SK-N-DZ (cell line): ENCODE data around the gene ATG9B.
A peak's percentile ranks its signal among the peaks of the same experiment; 100 is the strongest.
"Not testable (repeated sequence)": the region's sequence is repeated elsewhere in the genome, so short reads cannot be mapped to it uniquely, and the experiment has no call there.

Source experiments
- DNase-seq: peaks from one replicate; pipeline ENCODE4 v3.0.0-alpha.2; 2015; ENCODE audit warnings: low spot score

The ATG9B gene

DNA sequence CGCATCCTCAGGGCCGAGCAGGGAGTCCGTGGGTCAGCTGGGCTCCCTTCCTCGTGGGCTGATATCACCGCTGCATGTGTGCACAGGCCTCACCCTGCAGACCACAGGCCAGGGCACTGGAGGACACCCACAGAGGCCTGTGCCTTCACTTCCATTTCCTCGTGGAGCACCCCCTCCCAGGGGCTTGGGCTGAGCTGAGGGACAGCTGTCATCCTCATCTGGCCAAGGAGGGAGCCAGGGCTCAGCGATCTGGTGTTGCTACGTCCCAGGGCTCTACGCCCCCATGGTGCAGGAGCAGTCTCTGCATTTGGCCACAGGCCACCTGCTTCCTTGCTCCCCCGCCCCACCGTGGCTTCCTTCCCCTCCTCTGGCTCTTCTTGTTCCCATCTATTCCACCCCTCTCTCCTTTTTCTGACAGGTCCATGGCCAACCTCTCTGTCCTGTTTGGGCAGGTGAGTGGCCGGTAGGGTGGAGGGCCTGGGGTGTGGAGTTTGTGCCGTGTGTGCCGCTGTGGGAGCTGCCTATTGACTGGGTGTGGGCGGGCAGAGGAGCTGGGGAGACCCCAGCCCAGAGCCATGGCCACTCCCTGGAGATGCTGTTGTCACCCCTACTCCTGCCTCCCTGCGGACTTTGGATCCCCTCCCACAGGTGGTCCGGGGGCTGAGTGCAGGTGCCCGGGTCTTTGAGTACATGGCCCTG lies 15.7 kb upstream of the ATG9B start:
- DNase-seq: peak; percentile 47

DNA sequence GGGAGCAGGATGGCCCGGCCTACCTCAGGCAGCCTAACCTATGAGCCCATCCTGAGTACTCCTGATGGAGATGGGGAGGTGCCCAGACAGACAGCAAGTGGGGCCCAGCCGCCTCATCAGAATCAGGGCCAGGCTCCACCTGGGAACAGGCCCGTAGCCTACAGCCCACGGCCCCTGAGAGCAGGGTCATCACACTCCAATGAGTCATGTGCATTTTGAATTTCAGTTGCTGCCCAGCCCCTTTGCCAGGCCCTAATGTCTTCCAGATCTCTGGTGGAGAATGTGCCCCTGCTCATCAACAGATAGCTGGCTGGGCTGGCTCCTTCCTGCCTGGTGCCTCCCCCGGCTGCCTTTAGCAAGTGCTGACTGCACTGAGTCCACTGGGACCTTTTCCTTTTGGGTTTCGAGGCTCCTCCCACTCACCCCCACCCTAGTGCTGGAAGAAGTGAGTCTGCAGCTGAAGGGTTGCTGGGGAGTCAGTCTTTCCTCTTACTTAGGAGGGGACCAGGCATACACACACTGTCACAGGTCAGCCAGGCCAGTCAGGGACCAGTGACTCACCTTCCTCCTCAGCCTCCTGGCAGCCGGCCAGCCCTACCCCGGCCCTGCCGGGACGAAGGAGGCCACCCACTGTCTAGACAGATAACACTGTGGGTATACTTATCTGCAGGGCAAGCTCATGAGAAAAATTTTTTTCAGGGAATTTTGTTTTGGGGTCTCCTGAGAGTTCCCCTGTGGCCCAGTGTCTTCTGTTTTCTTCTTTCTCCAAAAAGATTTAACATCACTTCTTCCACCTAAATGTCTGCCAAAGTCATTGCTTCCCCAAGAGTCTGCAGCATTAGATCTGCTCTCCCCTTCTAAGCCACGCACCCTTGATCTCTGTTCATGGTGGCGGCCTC lies 14.9 kb upstream of the ATG9B start:
- peak; percentile 45 for DNase-seq

DNA sequence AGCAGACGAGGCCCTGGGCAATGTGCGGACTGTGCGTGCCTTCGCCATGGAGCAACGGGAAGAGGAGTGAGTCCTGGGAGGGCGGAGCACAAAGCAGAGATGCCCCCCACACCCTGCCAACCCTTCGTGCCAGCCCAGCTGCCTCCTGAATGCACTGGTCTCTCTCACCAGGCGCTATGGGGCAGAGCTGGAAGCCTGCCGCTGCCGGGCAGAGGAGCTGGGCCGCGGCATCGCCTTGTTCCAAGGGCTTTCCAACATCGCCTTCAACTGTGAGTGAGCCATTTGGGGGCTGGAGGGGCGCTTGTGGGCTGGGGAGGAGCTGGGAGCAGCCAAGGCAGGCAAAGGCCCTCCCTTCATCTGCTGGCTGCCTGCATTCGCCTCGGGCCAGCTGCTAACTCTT lies 11.6 kb upstream of the ATG9B start:
- DNase-seq: no peak

DNA sequence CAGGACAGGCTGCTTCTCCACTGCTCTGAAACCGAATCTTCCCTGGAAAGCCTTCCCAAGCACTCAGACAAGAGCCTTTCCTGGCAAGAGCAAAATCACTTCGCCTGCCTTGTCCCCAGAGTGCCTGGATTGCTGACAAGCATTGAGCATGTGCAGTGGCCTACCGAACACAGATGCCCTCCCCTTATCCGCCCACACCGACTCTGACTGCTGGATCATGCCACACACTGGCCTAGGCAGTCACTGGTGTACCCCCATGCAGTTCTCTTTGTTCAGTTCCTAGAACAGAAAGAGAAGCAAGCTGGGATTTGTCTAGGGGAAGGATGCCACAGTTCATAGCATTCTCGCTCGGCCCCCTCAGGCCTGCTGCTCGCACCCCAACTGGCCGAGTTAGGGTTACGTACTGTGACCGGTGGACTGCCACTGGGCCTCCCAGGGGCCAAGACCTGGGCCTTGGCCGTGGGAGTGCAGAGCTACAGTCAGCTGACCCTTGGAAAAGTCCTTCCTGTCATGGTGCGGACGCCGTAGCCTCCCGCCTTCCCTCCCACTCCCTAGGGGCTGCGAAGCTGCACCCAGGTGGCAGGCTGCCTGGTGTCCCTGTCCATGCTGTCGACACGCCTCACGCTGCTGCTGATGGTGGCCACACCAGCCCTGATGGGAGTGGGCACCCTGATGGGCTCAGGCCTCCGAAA lies 10.9 kb upstream of the ATG9B start:
- DNase-seq: no peak

DNA sequence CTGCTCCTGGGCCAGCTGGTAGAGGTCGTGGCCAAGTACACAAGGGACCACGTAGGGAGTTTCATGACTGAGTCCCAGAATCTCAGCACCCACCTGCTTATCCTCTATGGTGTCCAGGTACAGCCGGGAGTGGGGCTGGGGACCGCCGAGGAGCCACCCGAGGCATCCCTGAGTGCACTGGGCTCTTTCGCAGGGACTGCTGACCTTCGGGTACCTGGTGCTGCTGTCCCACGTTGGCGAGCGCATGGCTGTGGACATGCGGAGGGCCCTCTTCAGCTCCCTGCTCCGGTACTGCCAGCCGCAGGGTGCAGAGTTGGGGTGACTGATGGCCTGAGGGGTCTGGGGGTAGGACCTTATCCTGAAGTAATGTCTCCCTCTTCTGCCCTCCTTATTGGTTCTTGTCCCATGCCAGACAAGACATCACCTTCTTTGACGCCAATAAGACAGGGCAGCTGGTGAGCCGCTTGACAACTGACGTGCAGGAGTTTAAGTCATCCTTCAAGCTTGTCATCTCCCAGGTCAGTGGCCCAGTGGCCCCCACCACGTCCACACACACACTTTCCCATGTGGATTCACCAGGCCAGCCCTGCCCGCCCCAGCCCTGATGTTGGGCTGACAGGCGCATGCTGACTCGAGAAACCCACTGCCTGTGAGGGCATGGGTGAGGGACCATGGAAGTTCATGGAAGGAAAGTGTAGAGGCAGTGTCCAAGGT lies 10.2 kb upstream of the ATG9B start:
- DNase-seq: no peak

DNA sequence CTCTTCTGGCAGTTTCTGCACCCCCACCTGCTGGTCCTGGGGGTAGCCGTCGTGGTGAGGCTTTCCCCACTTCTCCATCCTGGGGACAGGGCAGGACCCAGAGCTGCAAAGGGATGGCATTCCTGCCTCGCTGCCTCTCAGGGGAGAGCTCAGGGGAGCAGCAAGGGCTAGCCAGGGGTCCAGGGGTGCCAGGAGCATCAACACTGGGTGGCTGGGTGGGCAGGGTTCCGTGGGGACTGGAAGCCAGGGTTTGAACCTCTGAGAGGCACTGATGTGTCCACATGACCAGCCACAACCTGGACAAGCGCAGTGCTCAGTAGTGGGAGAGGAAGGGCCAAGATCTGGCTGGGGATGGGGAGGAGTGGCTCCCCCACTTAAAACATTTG lies 9.6 kb upstream of the ATG9B start:
- no peak for DNase-seq

DNA sequence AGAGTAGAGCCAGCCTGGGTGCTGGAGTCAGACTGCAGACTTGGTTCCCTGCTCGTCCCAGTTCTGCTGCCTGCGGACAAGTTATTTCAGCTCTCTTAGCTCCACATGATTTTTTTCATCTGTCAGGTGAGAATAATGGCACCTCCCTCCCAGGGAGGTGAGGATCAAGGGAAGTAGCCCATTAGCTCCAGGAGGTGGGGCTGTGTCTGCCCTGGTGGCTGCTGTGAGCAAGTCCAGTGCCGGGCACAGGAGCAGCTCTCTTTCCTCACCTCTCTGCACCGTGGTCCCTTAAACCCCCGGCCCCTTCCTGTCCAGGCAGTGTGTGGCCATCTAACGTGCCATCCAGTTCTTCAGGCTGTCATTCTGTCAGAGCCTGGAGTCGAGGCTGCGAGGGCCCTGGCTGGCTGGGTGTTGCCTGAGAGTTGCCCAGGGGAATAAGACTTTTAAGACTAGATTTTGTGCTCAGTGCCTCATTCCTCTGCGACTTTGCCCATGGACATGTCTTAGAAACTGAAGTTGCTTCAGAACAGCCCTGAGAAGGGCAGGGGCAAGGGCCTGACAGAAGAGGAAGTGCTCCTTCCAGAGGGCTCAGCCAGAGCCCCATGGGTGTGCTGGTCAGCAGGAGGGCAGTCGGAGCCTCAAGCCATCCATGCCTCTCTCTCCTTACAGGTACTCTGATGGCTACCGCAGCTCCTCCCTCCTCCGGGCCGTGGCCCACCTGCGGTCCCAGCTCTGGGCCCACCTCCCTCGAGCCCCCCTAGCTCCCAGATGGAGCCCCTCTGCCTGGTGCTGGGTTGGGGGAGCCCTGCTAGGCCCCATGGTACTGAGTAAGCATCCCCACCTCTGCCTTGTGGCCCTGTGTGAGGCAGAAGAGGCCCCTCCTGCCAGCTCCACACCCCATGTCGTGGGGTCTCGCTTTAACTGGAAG lies 8.9 kb upstream of the ATG9B start:
- DNase-seq: no peak

DNA sequence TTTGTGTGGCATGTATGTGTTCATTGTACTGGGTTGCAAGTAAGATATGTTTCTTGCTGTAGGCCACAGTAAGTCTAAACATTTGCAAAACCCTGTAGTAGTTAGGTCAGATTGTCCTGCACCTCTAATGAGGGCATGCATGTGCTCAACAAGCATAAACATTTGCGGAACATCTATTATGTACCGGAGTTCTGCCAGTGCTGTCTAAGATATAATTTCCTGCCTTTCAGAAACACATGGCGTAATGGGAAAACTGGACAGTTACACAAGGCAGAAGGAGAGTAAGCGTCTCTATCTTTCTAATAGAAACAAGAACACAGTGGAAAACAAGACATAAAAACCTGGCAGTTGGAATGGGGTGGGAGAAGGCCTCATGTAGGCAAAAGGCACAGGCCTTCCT lies 6.7 kb upstream of the ATG9B start:
- no peak for DNase-seq

DNA sequence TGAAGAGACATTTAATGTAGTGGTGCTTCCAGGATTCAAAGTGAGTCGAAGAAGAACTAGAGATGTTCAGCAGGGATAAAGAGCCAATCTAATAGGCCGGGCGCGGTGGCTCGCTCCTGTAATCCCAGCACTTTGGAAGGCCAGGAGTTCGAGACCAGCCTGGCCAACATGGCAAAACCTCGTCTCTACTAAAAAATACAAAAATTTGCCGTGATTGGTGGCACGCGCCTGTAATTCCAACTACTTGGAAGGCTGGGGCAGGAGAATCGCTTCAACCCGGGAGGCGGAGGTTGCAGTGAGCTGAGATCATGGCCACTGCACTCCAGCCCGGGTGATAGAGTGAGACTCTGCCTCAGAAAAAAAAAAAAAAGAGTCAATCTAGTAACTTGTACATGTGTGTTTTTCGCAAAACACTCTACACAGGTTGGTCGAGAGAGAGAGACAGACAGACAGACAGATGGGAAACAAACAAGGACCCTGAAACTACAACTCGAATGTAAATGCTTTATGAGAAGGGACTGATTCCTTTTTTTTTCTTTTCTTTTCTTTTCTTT lies 4.7 kb upstream of the ATG9B start:
- DNase-seq: no peak

DNA sequence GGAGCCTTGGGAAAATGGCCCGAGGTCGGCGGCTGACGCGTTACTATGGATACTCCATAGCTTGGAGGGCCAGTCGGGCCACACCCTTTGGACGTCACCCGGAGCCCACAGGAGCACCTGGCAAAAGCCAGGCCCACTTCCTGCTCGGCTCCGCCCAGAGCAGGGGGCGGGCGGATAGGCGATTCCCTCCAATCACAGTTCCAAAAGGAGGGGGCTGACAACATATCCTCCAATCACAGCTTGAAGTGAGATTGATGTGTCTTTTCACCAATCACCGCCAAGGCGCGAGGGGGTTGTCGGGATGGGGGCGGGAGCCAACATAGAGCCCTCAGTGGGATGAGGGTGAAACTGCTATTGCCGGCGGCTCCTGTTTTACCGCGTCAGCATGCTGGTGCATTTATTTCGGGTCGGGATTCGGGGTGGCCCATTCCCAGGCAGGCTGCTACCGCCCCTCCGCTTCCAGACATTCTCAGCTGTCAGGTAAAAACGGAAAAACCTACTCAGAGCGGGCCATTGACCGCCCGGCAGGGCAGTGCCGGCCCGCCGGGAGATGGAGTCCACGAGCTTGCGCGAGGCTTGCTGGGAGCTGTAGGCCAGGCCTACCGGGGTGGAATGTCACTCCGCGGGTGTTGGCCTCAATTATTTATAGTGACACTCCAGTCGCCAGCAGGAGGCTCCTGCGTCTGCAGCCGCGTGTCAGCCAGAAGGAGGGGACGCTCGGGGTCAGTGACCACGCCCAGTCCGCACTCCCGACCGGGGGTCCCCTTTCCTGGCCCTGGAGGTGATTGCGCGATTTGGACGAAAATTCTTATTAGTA lies 4.0 kb upstream of the ATG9B start, which contains the start of gene ABCB8:
Gene ABCB8 (plus strand): TSS at position 320 of the 817 bp plus-strand sequence. CDS start 66 bp downstream, at position 386.
- DNase-seq: peak; percentile 99

DNA sequence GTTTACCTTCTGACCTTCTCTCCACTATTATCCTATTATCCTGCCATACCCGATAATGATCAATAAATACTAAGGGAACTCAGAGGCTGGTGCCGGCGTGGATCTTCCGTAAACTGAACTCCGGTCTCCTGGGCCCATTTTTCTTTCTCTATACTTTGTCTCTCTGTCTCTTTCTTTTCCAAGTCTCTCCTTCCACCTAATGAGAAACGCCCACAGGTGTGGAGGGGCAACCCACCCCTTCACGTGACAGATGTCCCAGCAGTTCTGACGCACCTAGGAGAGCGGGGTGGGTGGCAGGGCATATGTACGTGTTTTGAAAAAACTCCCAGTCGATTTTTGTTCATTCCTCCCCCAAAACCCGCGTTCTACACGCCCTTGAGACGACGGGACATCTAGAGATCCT lies 3.4 kb upstream of the ATG9B start:
- not testable (repeated sequence) for DNase-seq

DNA sequence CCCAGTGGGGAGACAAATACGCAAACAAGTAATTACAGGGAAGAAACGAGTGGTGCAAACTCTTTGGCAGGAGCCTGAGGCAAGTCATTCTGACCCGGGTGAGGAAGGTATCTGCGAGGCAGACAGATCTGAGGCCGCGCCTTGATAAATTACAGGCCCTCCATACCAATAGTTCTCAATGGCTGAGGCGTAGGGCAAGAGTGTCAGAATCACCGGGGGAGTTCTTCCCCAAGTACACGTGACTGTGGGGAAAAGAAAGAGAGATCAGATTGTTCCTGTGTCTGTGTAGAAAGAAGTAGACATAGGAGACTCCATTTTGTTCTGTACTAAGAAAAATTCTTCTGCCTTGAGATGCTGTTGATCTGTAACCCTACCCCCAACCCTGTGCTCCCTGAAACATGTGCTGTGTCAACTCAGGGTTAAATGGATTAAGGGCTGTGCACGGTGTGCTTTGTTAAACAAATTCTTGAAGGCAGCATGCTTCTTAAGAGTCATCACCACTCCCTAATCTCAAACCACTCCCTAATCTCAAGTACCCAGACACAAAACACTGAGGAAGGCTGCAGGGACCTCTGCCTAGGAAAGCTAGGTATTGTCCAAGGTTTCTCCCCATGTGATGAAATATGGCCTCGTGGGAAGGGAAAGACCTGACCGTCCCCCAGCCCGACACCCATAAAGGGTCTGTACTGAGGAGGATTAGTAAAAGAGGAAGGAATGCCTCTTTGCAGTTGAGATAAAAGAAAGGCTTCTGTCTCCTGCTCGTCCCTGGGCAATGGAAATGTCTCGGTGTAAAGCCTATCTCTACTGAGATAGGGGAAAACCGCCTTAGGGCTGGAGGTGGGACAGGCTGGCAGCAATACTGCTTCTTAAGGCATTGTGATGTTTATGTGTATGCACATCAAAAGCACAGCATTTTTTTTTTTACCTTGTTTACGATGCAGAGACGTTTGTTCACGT lies 2.8 kb upstream of the ATG9B start:
- DNase-seq: not testable (repeated sequence)

DNA sequence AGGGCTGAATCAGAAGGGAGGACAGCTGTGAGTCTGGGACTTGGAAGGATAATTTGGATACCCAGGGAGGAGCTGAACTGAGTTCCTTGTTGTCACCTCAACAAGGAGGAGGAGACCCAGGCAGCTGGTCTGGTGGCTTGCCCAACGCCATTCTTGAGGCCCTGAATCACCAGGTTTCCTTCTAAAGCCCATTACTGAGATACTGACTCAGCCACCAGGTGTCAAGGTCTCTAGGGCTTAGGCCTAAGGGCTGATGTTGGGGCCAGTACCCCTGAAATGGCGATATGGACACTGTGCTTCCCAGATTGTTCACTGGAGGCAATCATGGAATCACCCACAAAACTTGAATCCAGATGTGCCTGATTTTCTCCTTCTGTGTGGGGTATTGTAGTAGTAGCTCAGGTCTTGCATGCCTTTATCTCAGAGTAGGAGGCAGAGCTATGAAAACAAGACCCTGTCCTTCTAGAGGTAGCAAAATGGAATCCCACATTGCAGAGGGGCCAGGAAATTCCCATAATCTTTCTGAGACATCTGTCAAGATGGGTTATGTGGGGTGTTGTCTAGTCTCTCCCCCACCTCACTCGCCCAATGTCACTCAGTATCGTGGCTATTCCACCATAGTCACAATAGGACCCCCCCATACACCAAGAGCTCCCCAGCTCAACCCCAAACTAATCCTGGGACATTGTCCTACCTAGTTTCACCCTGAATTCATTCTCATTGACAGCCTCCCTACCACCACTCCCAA lies 1.8 kb upstream of the ATG9B start:
- DNase-seq: no peak

DNA sequence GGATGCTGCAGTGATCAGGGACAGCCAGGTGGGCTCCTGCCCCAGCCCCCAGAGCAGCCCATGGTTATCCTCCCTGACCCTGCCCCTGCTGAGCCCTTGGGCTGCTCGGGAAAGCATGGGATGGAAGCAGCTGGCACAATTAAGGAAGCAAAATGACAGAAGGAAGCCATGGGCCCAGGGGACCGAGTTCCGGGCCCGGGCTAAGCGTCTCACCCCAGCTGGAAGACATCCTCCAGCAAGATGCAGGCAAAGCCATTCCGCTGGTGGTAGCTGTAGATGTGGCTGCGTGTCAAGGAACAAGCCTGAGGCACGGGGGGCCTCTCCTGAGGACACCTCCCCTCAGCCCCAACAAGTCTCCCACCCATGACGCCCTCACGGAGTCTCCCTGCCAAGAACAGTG lies 1.1 kb downstream of the ATG9B start:
- DNase-seq: no peak

DNA sequence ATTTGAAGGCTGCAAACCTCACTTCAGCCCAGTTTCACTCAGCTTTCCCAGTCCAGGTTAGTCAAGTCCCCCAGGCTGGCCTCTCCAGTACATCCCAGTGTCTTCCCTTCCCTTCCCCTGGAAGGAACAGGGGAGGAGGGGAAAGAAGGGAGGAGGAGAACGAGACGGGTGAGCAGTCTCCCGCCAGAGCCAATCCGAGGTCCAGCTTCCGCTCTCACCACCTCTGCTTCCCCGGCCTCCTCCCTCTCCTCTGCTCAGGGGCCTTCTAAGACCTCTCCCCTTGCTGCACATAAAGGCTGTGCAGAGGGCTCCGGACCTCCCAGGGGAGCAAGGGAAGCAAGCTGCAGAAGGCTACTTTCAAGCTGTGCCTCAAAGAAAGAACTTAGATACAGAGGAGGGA lies 4.1 kb downstream of the ATG9B start:
- DNase-seq: peak; percentile 75

DNA sequence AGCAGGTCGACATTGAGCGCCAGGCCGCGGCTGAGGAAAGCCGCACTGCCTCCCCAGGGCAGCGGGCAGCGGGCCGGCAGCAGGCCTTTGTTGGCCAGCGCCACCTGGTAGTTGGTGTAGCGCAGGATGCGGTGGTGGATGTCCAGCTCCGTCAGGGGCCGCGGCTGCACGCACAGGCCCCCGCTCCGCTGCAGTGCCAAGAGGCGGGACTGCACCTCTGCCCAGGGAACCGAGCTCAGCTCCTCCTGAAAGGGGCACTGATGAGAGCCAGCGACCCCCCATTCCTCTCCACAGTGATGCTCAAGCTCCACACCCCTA lies 5.2 kb downstream of the ATG9B start:
- no peak for DNase-seq

DNA sequence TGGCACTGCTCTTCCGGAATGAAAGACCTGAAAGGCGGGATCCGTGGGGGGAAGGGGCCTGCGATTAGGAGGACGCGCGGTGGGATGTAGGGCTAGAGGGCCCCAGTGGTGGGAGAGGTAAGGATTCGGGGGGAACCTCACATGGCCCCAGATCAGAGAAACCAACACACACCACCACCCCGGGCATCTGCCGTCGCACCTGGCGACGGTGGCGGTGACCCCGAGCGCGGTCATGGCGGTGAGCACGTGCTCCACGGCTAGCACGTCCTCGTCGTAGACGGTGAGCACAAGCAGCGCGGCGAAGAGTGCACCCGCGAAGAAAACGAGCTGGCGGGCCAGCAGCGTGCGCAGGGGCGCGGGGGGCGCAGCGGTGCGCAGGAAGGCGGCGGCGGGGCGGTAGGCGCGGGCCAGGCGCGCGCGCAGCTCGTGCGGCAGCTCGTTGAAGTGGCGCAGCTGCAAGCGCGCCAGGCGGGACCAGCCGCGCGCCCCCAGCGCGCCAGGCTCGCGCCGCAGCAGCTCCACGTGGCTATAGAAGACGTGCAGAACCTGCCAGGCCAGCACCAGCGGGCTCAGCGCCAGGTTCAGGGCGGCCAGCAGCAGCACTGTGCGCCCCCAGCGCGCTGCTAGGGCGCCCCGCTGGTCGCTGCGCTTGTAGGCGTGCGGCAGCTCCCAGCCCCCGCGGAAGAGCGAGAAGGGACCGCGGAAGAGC lies 5.7 kb downstream of the ATG9B start:
- no peak for DNase-seq
